H1 (cell line): ENCODE results near the gene SH3RF3. TPM values are rescaled to one million over a fixed set of nuclear protein-coding genes. Genes with fewer than 3 reads are reported as not detected.

Source experiments
- CTCF ChIA-PET: fragments of 300-600 bp; sonication (Branson Sonifier 250); formaldehyde crosslinking; loops from one replicate; lab custom pipeline; 2021; ENCODE audit not compliant: partially characterized antibody; lab: Charles Lee
- POLR2A ChIA-PET: fragments of 300-600 bp; sonication (Branson Sonifier 250); formaldehyde crosslinking; loops from one replicate; lab custom pipeline; 2021; ENCODE audit warnings: inconsistent platforms; ENCODE audit not compliant: partially characterized antibody; lab: Charles Lee
- DNase-seq, 2 experiments: peaks; one replicate each; pipeline versions ENCODE4 v3.0.0 to v3.0.0-alpha.2; 2010 to 2022; ENCODE audit warnings: low spot score in 2 of 2, low read depth in 1 of 2, mixed read lengths in 1 of 2
- FAIRE-seq: peaks from 2 replicates; lab custom pipeline; 2011; peaks lifted over from hg19 to GRCh38; lab: Jason Lieb, UNC
- H2AFZ ChIP-seq: 2 replicates; pipeline ENCODE4 v1.8.1; 2012; ENCODE audit warnings: low read length, inconsistent platforms
- H2AK5ac ChIP-seq: 2 replicates; pipeline ENCODE4 v1.6.1; 2013; ENCODE audit warnings: low read depth, low read length
- H2BK120ac ChIP-seq: replicated peaks from 2 replicates; pipeline ENCODE3; 2013; ENCODE audit warnings: low read depth, low read length, inconsistent platforms
- H2BK12ac ChIP-seq: 2 replicates; pipeline ENCODE4 v1.6.1; 2013; ENCODE audit warnings: low read depth, low read length
- H2BK15ac ChIP-seq: 2 replicates; pipeline ENCODE4 v1.6.1; 2013; ENCODE audit warnings: low read length
- H2BK20ac ChIP-seq: 2 replicates; pipeline ENCODE4 v1.6.1; 2013; ENCODE audit warnings: low read length
- H2BK5ac ChIP-seq: 2 replicates; pipeline ENCODE4 v1.6.1; 2013; ENCODE audit warnings: low read depth, low read length
- H3K14ac ChIP-seq: 2 replicates; pipeline ENCODE4 v1.6.1; 2013; ENCODE audit warnings: inconsistent platforms; ENCODE audit not compliant: insufficient read length
- H3K18ac ChIP-seq: 2 replicates; pipeline ENCODE4 v1.6.1; 2013; ENCODE audit warnings: low read length; ENCODE audit errors: extremely low read depth
- H3K23ac ChIP-seq: 2 replicates; pipeline ENCODE4 v1.6.1; 2013; ENCODE audit warnings: inconsistent platforms; ENCODE audit not compliant: insufficient read length
- H3K23me2 ChIP-seq: 2 replicates; pipeline ENCODE4 v1.6.1; 2013; ENCODE audit warnings: low read depth, low read length
- H3K27ac ChIP-seq: 2 replicates; pipeline ENCODE4 v1.6.1; 2011; ENCODE audit warnings: low read depth, low read length, inconsistent platforms
- H3K27me3 ChIP-seq, 4 experiments: replicated peaks in 1 of 4; 1 replicate in 1 of 4; 2 replicates in 3 of 4; pipeline versions ENCODE4 v1.6.1 to v1.8.1; 2011 to 2013; ENCODE audit warnings: low read length in 3 of 4, mild to moderate bottlenecking in 3 of 4, inconsistent platforms in 2 of 4, mixed read lengths in 2 of 4, moderate library complexity in 1 of 4; ENCODE audit not compliant: control insufficient read depth in 3 of 4, insufficient read depth in 3 of 4; ENCODE audit errors: extremely low read depth in 1 of 4
- H3K36me3 ChIP-seq, 4 experiments: 2 replicates each; pipeline versions ENCODE4 v1.6.1 to v1.8.1; 2011 to 2013; ENCODE audit warnings: mild to moderate bottlenecking in 4 of 4, low read length in 3 of 4, moderate library complexity in 2 of 4, control low read depth in 1 of 4, inconsistent platforms in 1 of 4; ENCODE audit not compliant: insufficient read depth in 4 of 4, control insufficient read depth in 2 of 4
- H3K4ac ChIP-seq: replicated peaks from 2 replicates; pipeline ENCODE3; 2013; ENCODE audit warnings: low read length, low read depth, mixed read lengths, inconsistent platforms; ENCODE audit not compliant: insufficient read length
- H3K4me1 ChIP-seq, 4 experiments: replicated peaks in 1 of 4; 1 replicate in 1 of 4; 2 replicates in 3 of 4; pipeline versions ENCODE4 v1.6.1 to v1.8.1; 2011 to 2013; ENCODE audit warnings: low read length in 3 of 4, inconsistent platforms in 2 of 4, mixed read lengths in 1 of 4; ENCODE audit not compliant: insufficient read depth in 4 of 4, control insufficient read depth in 3 of 4
- H3K4me2 ChIP-seq, 2 experiments: 2 replicates each; pipeline versions ENCODE4 v1.6.1 to v1.8.1; 2011 to 2013; ENCODE audit warnings: low read depth in 2 of 2, low read length in 2 of 2, control low read depth in 1 of 2, inconsistent platforms in 1 of 2, mild to moderate bottlenecking in 1 of 2; ENCODE audit not compliant: insufficient read depth in 1 of 2
- H3K4me3 ChIP-seq, 4 experiments: fragments of 200-600, 300-600 bp in 1 of 4; sonication (generic), shearing (Covaris generic), sonication (Bioruptor Twin) in 1 of 4; 2 replicates each; pipeline versions ENCODE4 v1.5.1 to v1.8.1; 2011 to 2016; ENCODE audit warnings: low read length in 4 of 4, low read depth in 3 of 4, control low read depth in 2 of 4, inconsistent platforms in 2 of 4, mild to moderate bottlenecking in 2 of 4, mixed read lengths in 1 of 4, moderate library complexity in 1 of 4; ENCODE audit not compliant: insufficient read depth in 2 of 4; ENCODE audit errors: extremely low read depth in 1 of 4
- H3K56ac ChIP-seq: replicated peaks from 2 replicates; pipeline ENCODE3; 2013; ENCODE audit warnings: low read depth, mild to moderate bottlenecking, mixed read lengths, low read length, inconsistent platforms; ENCODE audit not compliant: insufficient read length
- H3K79me1 ChIP-seq: 2 replicates; pipeline ENCODE4 v1.6.1; 2013; ENCODE audit warnings: low read depth, low read length, control low read depth
- H3K79me2 ChIP-seq, 2 experiments: 2 replicates each; pipeline versions ENCODE4 v1.6.1 to v1.8.1; 2012 to 2013; ENCODE audit warnings: low read length in 2 of 2, mild to moderate bottlenecking in 2 of 2, inconsistent platforms in 1 of 2; ENCODE audit not compliant: insufficient read depth in 2 of 2, control insufficient read depth in 1 of 2
- H3K9ac ChIP-seq, 4 experiments: replicated peaks in 1 of 4; 1 replicate in 1 of 4; 2 replicates in 3 of 4; pipeline versions ENCODE4 v1.6.1 to v1.8.1; 2011 to 2013; ENCODE audit warnings: low read depth in 3 of 4, low read length in 3 of 4, control low read depth in 2 of 4, mild to moderate bottlenecking in 2 of 4, moderate library complexity in 2 of 4, inconsistent platforms in 1 of 4; ENCODE audit errors: extremely low read depth in 1 of 4
- H3K9me3 ChIP-seq, 2 experiments: 2 replicates each; pipeline versions ENCODE4 v1.6.1 to v1.8.1; 2012 to 2013; ENCODE audit warnings: mild to moderate bottlenecking in 2 of 2, moderate library complexity in 2 of 2, control low read depth in 1 of 2, inconsistent platforms in 1 of 2, low read depth in 1 of 2, low read length in 1 of 2, mixed read lengths in 1 of 2; ENCODE audit not compliant: insufficient read depth in 2 of 2
- H4K20me1 ChIP-seq, 2 experiments: replicated peaks in 1 of 2; 2 replicates each; pipeline versions ENCODE3 to v1.8.1; 2011 to 2013; ENCODE audit warnings: inconsistent platforms in 2 of 2, low read length in 2 of 2, mild to moderate bottlenecking in 1 of 2; ENCODE audit not compliant: insufficient read depth in 2 of 2, control insufficient read depth in 1 of 2
- H4K5ac ChIP-seq: 2 replicates; pipeline ENCODE4 v1.6.1; 2013; ENCODE audit warnings: low read length, low read depth, mixed read lengths, inconsistent platforms; ENCODE audit not compliant: insufficient read length
- H4K8ac ChIP-seq: 2 replicates; pipeline ENCODE4 v1.8.0; 2013; ENCODE audit warnings: mild to moderate bottlenecking, moderate library complexity, low read length, inconsistent platforms; ENCODE audit not compliant: insufficient read depth; ENCODE audit errors: extremely low read depth
- H4K91ac ChIP-seq: replicated peaks from 2 replicates; pipeline ENCODE3; 2013; ENCODE audit warnings: low read length, mixed read lengths, inconsistent platforms; ENCODE audit not compliant: insufficient read length
- CEBPB ChIP-seq: IDR thresholded peaks from 2 replicates; pipeline ENCODE4 v1.6.1; 2012; ENCODE audit warnings: low read depth, low read length
- MAFK ChIP-seq: IDR thresholded peaks from 2 replicates; pipeline ENCODE4 v1.6.1; 2012; ENCODE audit warnings: low read depth, mild to moderate bottlenecking, improper control_type of control experiment, low read length
- WGBS, 2 experiments: shearing (Covaris generic) in 1 of 2; methylation state at CpG; one replicate each; pipeline versions ENCODE4 v1.1.6 to v1.1.7; 2013 to 2015; ENCODE audit warnings: low lambda C conversion rate in 2 of 2, mixed read lengths in 2 of 2, inconsistent platforms in 1 of 2, low coverage in 1 of 2, missing lambda C conversion rate in 1 of 2; ENCODE audit not compliant: insufficient replicate concordance in 2 of 2, insufficient coverage in 1 of 2, insufficient read length in 1 of 2; ENCODE audit errors: extremely low coverage in 1 of 2, missing lambda C conversion rate in 1 of 2; 5-methylcytosine and 5-hydroxymethylcytosine counted together
- polyA plus RNA-seq, 7 experiments: library from polyadenylated mRNA; depleted of rRNA in 3 of 7; stranded (reverse) in 5 of 7; unstranded in 2 of 7; fragments of >200 nt in 5 of 7; fragments of 200-250 nt in 2 of 7; gene quantifications; 1 replicate in 5 of 7; 2 replicates in 1 of 7; 4 replicates in 1 of 7; pipeline versions ENCODE4 v1.2.1 to v1.2.3, GENCODE V29; 2011 to 2013; ENCODE audit warnings: missing spikeins in 2 of 7, mixed read lengths in 2 of 7
- total RNA-seq: library from RNA; stranded (reverse); fragmentation: NEBNext Ultra II Directional; extraction: Animal tissue kit (Norgen Biotek cat#: 25700); gene quantifications from 2 replicates; pipeline ENCODE4 v1.2.1, GENCODE V29; 2021

Gene SH3RF3
- total and polyA plus RNA-seq, 2 of the 8 experiments (the other 6 are each of a cell fraction or from before 2014, with no cell fraction given) = 0.11 to 0.65 TPM

DNA sequence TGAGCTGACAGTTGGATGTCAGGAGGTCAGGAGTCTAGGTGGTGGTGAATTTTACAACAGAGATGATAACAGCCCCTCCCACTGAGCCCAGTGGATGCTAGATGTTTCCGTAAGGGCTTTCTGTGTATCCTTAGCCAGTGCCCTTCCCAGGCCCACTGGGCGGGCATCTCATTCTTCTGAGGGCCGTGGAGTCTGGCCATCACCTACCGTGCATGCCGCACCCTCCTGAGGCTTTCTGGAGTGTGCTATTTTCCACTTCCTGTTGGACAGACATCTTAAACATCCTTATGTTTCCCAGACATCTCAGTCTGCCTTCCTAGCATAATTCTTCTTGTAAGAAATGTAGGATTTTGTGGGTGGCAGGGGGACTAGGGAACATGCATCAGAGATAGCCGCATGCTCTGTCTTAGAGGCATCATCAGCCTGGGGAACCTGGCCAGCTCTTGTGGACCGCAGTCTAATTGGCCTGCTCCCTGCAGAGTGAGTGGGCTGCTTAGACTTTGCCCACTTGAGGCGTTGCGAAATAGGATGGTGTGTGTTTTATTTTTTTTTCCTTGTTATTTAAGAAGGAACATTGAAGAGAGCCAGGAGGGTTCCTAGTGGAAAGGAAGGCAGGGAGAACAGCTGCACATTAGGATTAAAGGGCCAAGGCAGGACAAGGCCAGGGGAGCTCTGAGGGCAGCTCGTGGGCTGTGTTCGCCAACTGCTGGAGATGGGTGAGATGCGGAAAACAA is 135.8 kb downstream of the SH3RF3 start:
- CTCF ChIA-PET = interaction anchor here (0.6 to 1.3 kb wide), 2 partner anchors 160 to 246 kb away, joined by 3 read pairs; no protein-coding TSS in a partner anchor
- TF ChIP-seq MAFK (no peak), CEBPB (peak; percentile 38; the same call in 1 of the 2 replicates)
- H2AFZ ChIP-seq = no peak overlapping the region
- peaks cover 4% of the 10 kb centered on the region; the same call in 1 of the 2 replicates for H3K23me2 ChIP-seq
- no peak for FAIRE-seq
- no peak overlapping the region for H2BK120ac ChIP-seq
- DNase-seq = no peak
- no peak overlapping the region for H3K4ac ChIP-seq
- no peak overlapping the region; the same call in 1 of the 2 replicates for H3K18ac ChIP-seq
- H3K4me2 ChIP-seq = no peak overlapping the region
- no peak overlapping the region for H4K5ac ChIP-seq
- H3K56ac ChIP-seq = no peak overlapping the region
- H3K23ac ChIP-seq = no peak overlapping the region
- 87% methylated on average over 12 of the region's 12 CpGs; no CpG with 5 or more reads in 1 of the 2 experiments for WGBS, 2 experiments
- H3K79me2 ChIP-seq = peaks cover 0 to 3% of the 10 kb centered on the region in 2 experiments; a peak in 1 of 4 replicates
- H2BK5ac ChIP-seq = no peak overlapping the region
- H3K4me1 ChIP-seq = peaks cover 0 to 9% (median 3%) of the 10 kb centered on the region in 4 experiments; a peak in 2 of 7 replicates
- H2BK20ac ChIP-seq = no peak overlapping the region
- no peaks in the 10 kb centered on the region for H3K9me3 ChIP-seq
- POLR2A ChIA-PET = no interaction called here
- H4K8ac ChIP-seq = no peak overlapping the region
- no peak overlapping the region for H4K91ac ChIP-seq
- H3K4me3 ChIP-seq = no peak overlapping the region
- H2BK15ac ChIP-seq = no peak overlapping the region
- no peaks in the 10 kb centered on the region for H3K27me3 ChIP-seq
- no peak overlapping the region for H2BK12ac ChIP-seq
- H3K14ac ChIP-seq = no peak overlapping the region
- peaks cover 0 to 2% of the 10 kb centered on the region in 2 experiments for H4K20me1 ChIP-seq
- no peak overlapping the region for H2AK5ac ChIP-seq
- H3K27ac ChIP-seq = no peak overlapping the region
- no peaks in the 10 kb centered on the region for H3K36me3 ChIP-seq
- H3K79me1 ChIP-seq = no peaks in the 10 kb centered on the region
- no peak overlapping the region for H3K9ac ChIP-seq
